Astrocyte of the cerebellum (primary cell): ENCODE results near the gene PRKAG3.

Experiments
- DNase-seq: peaks from one replicate; pipeline ENCODE4 v3.0.0-alpha.2; 2011; ENCODE audit warnings: low read depth
- H3K4me3 ChIP-seq: 2 replicates; pipeline ENCODE4 v1.5.1; 2011; ENCODE audit warnings: mild to moderate bottlenecking, low read depth, low read length, moderate library complexity
- CTCF ChIP-seq: IDR thresholded peaks from 2 replicates; pipeline ENCODE4 v1.5.1; 2012; ENCODE audit warnings: low read length, low read depth, moderate library complexity, mild to moderate bottlenecking; ENCODE audit errors: missing control alignments
- in situ Hi-C: cut with HindIII; loops from 2 replicates; pipeline ENCODE4 v1.10.0; 2017; ENCODE audit warnings: low sequenced_read_pairs

Gene PRKAG3

GRCh38 chr2:218831378-218831990, at the start of gene PRKAG3:
PRKAG3 (minus strand) TSS chr2:218831803.
- no peak for TF ChIP-seq CTCF
- no peak within 1 kb of the TSS for H3K4me3 ChIP-seq
- no peak for DNase-seq
- in situ Hi-C loops: no loop called here

GRCh38 chr2:218880859-218881594, 49.4 kb upstream of the PRKAG3 start:
- no peak for DNase-seq
- no peak overlapping the region for H3K4me3 ChIP-seq
- in situ Hi-C loops: no loop called here
- no peak for TF ChIP-seq CTCF

- no peak for DNase-seq
- no peak within 1 kb of the TSS for H3K4me3 ChIP-seq
- in situ Hi-C loops: no loop called here
- TF ChIP-seq CTCF: no peak
Measured at GRCh38 chr2:218880102-218880858, 48.7 kb upstream of the PRKAG3 start, which contains the start of gene WNT10A. WNT10A (plus strand) TSS chr2:218880852; CDS start chr2:218880996, 144 bp downstream.

GRCh38 chr2:218879776-218880101, 48.1 kb upstream of the PRKAG3 start:
- no peak overlapping the region for H3K4me3 ChIP-seq
- in situ Hi-C loops: no loop called here
- no peak for DNase-seq
- no peak for TF ChIP-seq CTCF

- in situ Hi-C loops: no loop called here
- no peak for DNase-seq
- H3K4me3 ChIP-seq: no peak overlapping the region
- no peak for TF ChIP-seq CTCF
Measured at GRCh38 chr2:218878926-218879761, 47.5 kb upstream of the PRKAG3 start.

GRCh38 chr2:218878486-218878885, 46.9 kb upstream of the PRKAG3 start:
- DNase-seq: no peak
- TF ChIP-seq CTCF: no peak
- no peak overlapping the region for H3K4me3 ChIP-seq
- in situ Hi-C loops: no loop called here
